ENCODE results near the gene WFDC6.

The WFDC6 gene

GRCh38 chr20:45515147-45515913 is 24.0 kb downstream of the WFDC6 start, which contains the start of gene SPINT3:
Gene SPINT3, minus strand, starts transcription at chr20:45515622. Its CDS starts 14 bp downstream, at chr20:45515608.
- DNase-seq, result no peak

- no peak for DNase-seq
Measured at GRCh38 chr20:45510242-45510862, 28.9 kb downstream of the WFDC6 start.

- DNase-seq, result no peak
Measured at GRCh38 chr20:45509091-45509490, 30.2 kb downstream of the WFDC6 start.

DNA sequence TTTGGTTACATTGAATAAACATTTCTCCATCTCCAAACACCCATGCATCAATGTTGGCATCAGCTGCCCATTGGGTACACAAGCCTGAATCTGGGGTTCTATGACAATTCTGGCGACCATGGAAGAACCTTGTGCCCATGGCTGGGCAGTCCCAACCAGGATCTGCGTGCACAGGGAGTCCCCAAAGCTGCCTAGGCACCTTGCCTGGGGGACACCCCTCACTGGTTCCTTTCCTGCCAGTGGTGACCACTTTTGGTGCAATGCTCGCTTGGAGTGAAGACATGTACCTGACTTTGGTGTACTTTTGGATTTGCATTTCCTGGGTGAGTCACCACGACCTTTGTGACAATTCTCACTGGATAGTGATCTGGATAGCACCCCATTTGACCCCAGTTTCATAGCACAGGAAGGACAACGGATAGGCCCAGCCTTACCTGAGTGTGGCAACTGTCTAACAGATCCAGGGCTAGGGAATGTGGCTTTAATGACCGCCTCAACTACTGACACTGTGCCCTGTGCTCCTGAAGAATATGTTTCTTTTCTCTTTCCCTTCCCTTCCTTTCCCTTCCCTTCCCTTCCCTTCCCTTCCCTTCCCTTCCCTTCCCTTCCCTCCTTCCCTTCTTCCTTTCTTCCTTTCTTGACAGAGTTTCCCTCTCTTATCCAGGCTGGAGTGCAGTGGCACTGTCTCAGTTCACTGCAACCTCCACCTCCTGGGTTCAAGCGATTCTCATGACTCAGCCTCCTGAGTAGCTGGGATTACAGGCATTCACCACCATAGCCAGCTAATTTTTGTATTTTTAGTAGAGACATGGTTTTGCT is 31.0 kb downstream of the WFDC6 start:
- DNase-seq, result no peak

- DNase-seq, result no peak
Measured at GRCh38 chr20:45507011-45507820, 32.1 kb downstream of the WFDC6 start.

DNA sequence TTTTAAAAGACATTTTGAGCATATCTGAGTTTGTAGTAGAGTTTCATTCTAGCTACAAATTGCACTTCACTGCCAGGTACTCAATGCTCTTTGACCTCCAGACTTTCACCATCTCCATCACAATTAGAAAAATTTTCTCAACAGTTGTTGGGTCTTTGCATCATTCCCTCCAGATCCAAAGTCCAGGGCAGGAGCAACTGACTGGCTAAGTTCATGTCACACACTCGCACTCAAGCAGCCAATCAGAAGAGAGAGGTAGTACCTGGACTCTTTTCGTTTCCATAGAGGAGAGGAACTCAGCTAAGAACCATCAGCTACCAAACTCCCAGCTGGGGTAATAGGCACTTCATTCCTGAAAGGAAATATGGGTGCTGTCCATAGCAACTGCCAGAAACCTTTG is 32.9 kb downstream of the WFDC6 start:
- no peak for DNase-seq

DNA sequence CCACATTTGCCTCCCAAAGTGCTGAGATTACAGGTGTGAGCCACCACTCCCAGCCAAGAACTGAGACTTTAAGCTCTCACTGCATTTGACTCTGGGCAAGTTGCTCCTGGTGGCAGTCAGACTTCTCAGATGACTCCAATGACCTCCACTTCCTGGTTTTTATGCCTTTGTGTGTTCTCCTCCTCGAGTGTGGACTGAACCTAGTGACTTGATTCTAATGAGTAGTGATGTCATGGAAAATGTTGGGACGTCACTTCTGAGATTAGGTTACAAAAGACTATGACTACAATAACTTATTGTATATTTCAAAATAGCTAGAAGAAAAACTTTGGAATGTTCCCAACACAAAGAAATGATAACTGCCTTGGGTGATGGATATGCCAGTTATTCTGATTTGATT is 35.9 kb downstream of the WFDC6 start:
- DNase-seq, result no peak

- DNase-seq, result no peak
Measured at GRCh38 chr20:45502561-45502960, 36.7 kb downstream of the WFDC6 start.

GRCh38 chr20:45501600-45501999 is 37.7 kb downstream of the WFDC6 start:
- no peak for DNase-seq

GRCh38 chr20:45500022-45500421 is 39.3 kb downstream of the WFDC6 start:
- DNase-seq, result no peak

DNA sequence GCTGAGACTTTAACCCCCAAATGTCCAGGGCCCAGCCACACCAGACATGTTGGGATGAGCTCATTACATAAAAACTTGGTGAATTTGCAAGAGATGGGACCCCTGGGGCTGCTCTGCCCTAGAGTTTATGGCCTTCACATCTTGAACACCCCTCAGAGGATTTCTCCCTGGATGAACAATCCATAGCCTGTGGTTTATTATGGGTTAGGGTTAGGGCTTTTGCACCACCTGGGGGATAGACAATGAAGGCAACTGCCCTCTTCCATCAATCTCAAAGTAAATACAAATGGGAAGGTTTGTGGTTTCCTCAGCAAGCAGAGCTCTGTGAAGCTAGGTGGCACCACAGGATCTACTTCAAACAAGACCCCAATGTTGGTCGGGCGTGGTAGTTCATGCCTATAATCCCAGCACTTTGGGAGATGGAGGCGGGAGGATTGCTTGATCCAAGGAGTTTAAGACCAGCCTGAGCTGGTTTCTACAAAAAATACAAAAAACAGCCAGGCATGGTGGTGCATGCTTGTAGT is 41.2 kb downstream of the WFDC6 start:
- no peak for DNase-seq

DNA sequence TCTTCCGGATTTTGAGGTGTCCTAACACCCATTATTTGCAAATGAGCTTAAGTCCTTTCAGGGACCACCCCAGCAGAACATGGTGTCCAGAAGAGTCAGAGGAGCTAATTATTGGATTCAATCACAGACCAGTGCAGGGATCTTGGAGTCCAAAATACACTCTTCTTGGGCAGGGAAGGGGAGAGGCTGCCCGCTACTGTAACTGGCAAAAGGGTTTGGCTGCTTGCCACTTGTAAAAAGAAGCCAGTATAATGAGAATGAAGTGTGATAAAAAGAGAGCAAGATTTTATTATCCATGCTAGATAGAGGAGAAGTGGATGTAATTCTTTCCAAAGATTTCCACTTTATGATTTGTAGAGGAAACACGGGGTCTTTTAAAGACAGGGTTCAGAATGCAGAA is 43.1 kb downstream of the WFDC6 start:
- DNase-seq, result no peak

- DNase-seq, result no peak
Measured at GRCh38 chr20:45495501-45495941, 43.8 kb downstream of the WFDC6 start.

GRCh38 chr20:45489083-45489531 is 50.2 kb downstream of the WFDC6 start:
- DNase-seq, result no peak

DNA sequence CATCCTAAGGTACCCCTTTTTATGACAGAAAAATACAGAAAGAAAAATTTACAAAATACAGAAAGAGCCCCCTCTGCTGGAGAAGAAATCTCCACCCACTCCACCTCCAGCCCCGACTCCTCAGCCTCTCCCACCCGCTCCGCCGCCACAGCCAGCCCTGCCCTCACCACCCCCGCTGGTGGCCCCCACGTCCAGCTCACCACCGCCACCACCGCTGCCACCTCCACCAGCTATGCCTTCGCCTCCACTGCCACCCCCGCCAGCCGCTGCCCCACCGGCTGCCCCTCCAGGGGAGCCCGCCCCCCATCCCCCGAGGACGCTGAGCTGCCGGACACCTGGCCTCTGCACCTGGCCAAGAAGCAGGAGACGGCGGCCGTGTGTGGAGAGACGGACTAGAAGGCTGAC is 52.0 kb downstream of the WFDC6 start:
- no peak for DNase-seq

DNA sequence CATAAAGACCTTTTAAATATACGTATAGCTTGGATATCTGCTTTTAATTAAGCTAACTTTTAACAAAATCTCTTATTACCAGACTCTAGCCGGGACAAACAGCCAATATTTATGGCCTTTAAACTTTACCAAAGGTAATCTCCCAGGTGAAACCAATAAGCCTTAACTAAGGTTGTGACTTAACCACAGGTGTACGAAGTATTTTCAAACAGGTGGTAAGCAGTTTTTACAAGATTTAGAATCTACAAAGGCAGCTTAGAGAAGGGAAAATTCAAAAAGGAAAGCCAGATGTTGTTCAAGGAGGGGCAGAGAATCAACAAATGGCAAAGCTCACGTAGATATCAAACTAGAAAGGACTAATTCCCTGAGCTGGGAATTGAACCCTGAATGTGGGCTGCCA is 53.9 kb downstream of the WFDC6 start:
- no peak for DNase-seq

- DNase-seq, result no peak
Measured at GRCh38 chr20:45484676-45485075, 54.6 kb downstream of the WFDC6 start.

Data from GF-D8 (cell line).